Naive thymus-derived CD8-positive, alpha-beta T cell (primary cell): Measurements from ENCODE around the gene KIRREL3. TPM values are rescaled to one million over a fixed set of nuclear protein-coding genes. Genes with fewer than 3 reads are reported as not detected.

Experiments used
- ATAC-seq, 2 donors: fragments of 150-1000 bp; cut with Tn5 transposase in 1 of 2; sonication (Bioruptor Pico), chemical (Tn5 transposase) in 1 of 2; 1 replicate in 1 of 2; 2 replicates in 1 of 2; pipeline ENCODE4 v1.10.0; 2021; ENCODE audit warnings: mild to moderate bottlenecking in 2 of 2, moderate library complexity in 2 of 2
- POLR2A ChIA-PET: fragments of 350-600 bp; sonication (Branson Sonifier 250); formaldehyde crosslinking; loops from one replicate; lab custom pipeline; 2021; ENCODE audit warnings: antibody characterized with exemption; lab: Charles Lee
- DNase-seq, 10 donors: peaks; one replicate each; pipeline versions ENCODE4 v3.0.0 to v3.0.0-alpha.2; 2020 to 2022
- H3K27ac Mint-ChIP-seq, 10 donors: one replicate each; pipeline ENCODE4 v1.8.0; 2020 to 2022; ENCODE audit warnings: mild to moderate bottlenecking in 10 of 10, mixed read lengths in 10 of 10, moderate library complexity in 4 of 10, inconsistent platforms in 1 of 10
- H3K27me3 Mint-ChIP-seq, 5 donors: one replicate each; pipeline ENCODE4 v1.8.0; 2021 to 2022; ENCODE audit warnings: mixed read lengths in 5 of 5
- H3K36me3 Mint-ChIP-seq, 3 donors: one replicate each; pipeline ENCODE4 v1.8.0; 2020 to 2022; ENCODE audit warnings: mixed read lengths in 3 of 3, mild to moderate bottlenecking in 2 of 3, inconsistent platforms in 1 of 3
- H3K4me1 Mint-ChIP-seq, 4 donors: one replicate each; pipeline ENCODE4 v1.8.0; 2021 to 2022; ENCODE audit warnings: mixed read lengths in 4 of 4
- H3K4me3 Mint-ChIP-seq, 10 donors: one replicate each; pipeline ENCODE4 v1.8.0; 2020 to 2022; ENCODE audit warnings: mild to moderate bottlenecking in 10 of 10, mixed read lengths in 10 of 10, moderate library complexity in 6 of 10, inconsistent platforms in 1 of 10
- H3K9me3 Mint-ChIP-seq, 9 donors: one replicate each; pipeline ENCODE4 v1.8.0; 2020 to 2022; ENCODE audit warnings: mixed read lengths in 9 of 9, mild to moderate bottlenecking in 3 of 9, inconsistent platforms in 1 of 9, moderate library complexity in 1 of 9
- polyA plus RNA-seq, 3 donors: library from polyadenylated mRNA; unstranded; fragments of 300-500 nt; fragmentation: Illumina TruSeq; gene quantifications; one replicate each; pipeline ENCODE4 v1.2.3, GENCODE V29; 2021
- total RNA-seq, 8 experiments: library from RNA in 2 of 8; stranded (reverse) in 2 of 8; gene quantifications; one replicate each; pipeline ENCODE4 v1.2.3 and lab custom pipeline; 2021 to 2026

KIRREL3 gene
- total and polyA plus RNA-seq, 5 experiments from 2014 or later = not detected

DNA sequence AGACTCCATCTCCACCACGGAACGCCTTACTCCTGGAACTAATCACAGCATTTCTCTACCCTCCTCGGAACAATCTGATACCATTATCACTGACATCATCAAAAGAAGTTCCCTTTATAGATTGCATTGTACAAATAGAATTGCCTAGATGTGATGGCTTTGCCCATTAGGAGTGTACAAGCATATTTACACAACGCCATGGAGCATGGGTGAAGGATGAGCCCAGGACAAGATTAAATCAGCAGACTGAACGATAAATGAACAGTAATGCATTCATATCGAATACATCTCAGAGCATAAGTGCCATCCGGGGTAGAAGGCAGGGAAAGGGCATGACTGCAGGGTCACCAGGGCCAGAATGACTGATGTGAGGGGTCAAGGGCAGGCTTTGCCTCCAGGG, 57.3 kb downstream of the KIRREL3 start:
- Mint-ChIP-seq H3K27me3 (peaks cover 0 to 10% (median 0%) of the 10 kb centered on the region in 5 donors), H3K4me1 (no peaks in the 10 kb centered on the region), H3K36me3 (no peaks in the 10 kb centered on the region), H3K27ac (no peak overlapping the region), H3K4me3 (no peak overlapping the region), H3K9me3 (no peaks in the 10 kb centered on the region)
- no peak for DNase-seq
- ATAC-seq = no peak
- POLR2A ChIA-PET = no interaction called here

DNA sequence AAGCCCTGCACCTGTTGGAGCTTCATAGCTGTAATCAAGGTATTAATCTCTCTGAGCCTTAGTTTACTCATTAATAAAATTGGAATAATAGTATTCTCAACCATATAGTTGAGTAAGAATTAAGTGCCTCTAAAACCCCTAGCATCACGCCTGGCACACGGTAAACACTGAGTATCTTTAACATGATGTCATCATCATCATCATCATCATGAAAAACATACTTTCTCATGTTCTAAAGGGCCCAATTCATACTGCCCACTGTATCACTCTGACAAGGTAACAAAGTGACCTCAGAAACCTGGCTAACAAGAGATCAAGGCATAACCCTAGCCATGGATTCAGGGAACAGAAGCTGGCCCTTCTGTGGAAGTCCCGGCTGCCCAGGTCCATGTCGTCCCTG, 58.4 kb downstream of the KIRREL3 start:
- H3K4me1 Mint-ChIP-seq = no peaks in the 10 kb centered on the region
- POLR2A ChIA-PET = no interaction called here
- no peaks in the 10 kb centered on the region for H3K36me3 Mint-ChIP-seq
- ATAC-seq (no peak), DNase-seq (no peak)
- no peaks in the 10 kb centered on the region for H3K9me3 Mint-ChIP-seq
- H3K27me3 Mint-ChIP-seq = peaks cover 0 to 10% (median 0%) of the 10 kb centered on the region in 5 donors
- no peak overlapping the region for H3K4me3 Mint-ChIP-seq
- H3K27ac Mint-ChIP-seq = no peak overlapping the region

DNA sequence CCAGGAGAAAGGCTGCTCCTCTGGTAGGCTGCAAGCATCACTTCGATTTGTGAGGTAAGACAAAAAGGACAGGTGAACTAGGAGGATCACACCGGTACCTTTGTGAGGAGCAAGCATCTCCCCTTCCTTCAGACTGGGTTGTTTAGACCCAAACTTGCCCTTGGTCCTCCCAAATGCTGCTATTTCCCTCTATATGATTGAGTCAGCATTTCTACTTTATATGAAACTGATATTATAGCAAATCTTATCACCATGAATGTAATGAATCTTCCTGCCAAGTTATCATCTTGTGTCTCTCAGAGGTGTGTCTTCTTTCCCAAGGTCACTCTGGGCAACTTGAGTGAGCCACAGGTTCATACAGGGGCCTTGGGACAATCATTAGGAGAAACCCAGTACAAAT, 61.0 kb downstream of the KIRREL3 start:
- no peaks in the 10 kb centered on the region for H3K9me3 Mint-ChIP-seq
- DNase-seq (no peak), ATAC-seq (no peak)
- no peak overlapping the region for H3K27ac Mint-ChIP-seq
- peaks cover 0 to 10% (median 0%) of the 10 kb centered on the region in 5 donors for H3K27me3 Mint-ChIP-seq
- no peaks in the 10 kb centered on the region for H3K36me3 Mint-ChIP-seq
- no peak overlapping the region for H3K4me3 Mint-ChIP-seq
- H3K4me1 Mint-ChIP-seq = no peaks in the 10 kb centered on the region
- POLR2A ChIA-PET = no interaction called here

GRCh38 chr11:126938718-126939117, 61.9 kb downstream of the KIRREL3 start:
- no peak overlapping the region for H3K27ac Mint-ChIP-seq
- H3K36me3 Mint-ChIP-seq = no peaks in the 10 kb centered on the region
- no peaks in the 10 kb centered on the region for H3K4me1 Mint-ChIP-seq
- H3K4me3 Mint-ChIP-seq = no peak overlapping the region
- DNase-seq (no peak), ATAC-seq (no peak)
- POLR2A ChIA-PET = no interaction called here
- peaks cover 0 to 9% (median 2%) of the 10 kb centered on the region in 5 donors for H3K27me3 Mint-ChIP-seq
- H3K9me3 Mint-ChIP-seq = peaks cover 0 to 2% (median 0%) of the 10 kb centered on the region in 9 donors

- H3K4me1 Mint-ChIP-seq = no peaks in the 10 kb centered on the region
- no peak overlapping the region for H3K4me3 Mint-ChIP-seq
- POLR2A ChIA-PET = no interaction called here
- H3K27ac Mint-ChIP-seq = no peak overlapping the region
- H3K27me3 Mint-ChIP-seq = peaks cover 3 to 39% (median 23%) of the 10 kb centered on the region in 5 donors
- H3K9me3 Mint-ChIP-seq = peaks cover 0 to 7% (median 0%) of the 10 kb centered on the region in 9 donors
- no peaks in the 10 kb centered on the region for H3K36me3 Mint-ChIP-seq
- ATAC-seq (no peak), DNase-seq (no peak)
These were observed 70.3 kb downstream of the KIRREL3 start for GRCh38 chr11:126930091-126930841.

- POLR2A ChIA-PET = no interaction called here
- DNase-seq (no peak), ATAC-seq (no peak)
- H3K27me3 Mint-ChIP-seq = peaks cover 3 to 41% (median 25%) of the 10 kb centered on the region in 5 donors
- peaks cover 0 to 7% (median 0%) of the 10 kb centered on the region in 9 donors for H3K9me3 Mint-ChIP-seq
- no peaks in the 10 kb centered on the region for H3K4me1 Mint-ChIP-seq
- no peak overlapping the region for H3K4me3 Mint-ChIP-seq
- no peak overlapping the region for H3K27ac Mint-ChIP-seq
- H3K36me3 Mint-ChIP-seq = no peaks in the 10 kb centered on the region
These were observed 71.2 kb downstream of the KIRREL3 start for GRCh38 chr11:126929179-126930061.

DNA sequence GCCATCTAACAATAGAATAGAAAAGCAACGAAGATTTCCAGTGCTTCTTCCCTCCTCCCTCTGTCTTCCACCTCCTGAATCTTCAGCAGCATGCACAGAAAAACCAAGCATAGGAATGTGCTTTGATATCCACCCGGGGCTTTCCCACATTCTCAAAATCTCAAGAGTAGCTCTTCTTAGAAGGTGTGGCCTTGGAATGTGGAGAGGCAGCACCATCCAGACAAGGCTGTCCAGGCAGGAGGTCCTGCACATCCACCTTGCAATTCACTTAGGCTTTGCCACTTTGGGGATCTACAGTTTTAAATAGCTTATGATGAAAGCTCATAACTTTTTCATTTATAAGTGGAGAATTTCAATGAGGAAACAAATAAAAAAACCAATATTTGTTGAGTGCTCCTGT, 72.9 kb downstream of the KIRREL3 start:
- Mint-ChIP-seq H3K36me3 (no peaks in the 10 kb centered on the region), H3K27ac (no peak overlapping the region), H3K27me3 (peaks cover 5 to 51% (median 29%) of the 10 kb centered on the region in 5 donors), H3K9me3 (peaks cover 0 to 3% (median 0%) of the 10 kb centered on the region in 9 donors), H3K4me1 (no peaks in the 10 kb centered on the region), H3K4me3 (no peak overlapping the region)
- POLR2A ChIA-PET = no interaction called here
- DNase-seq = no peak
- ATAC-seq = no peak

DNA sequence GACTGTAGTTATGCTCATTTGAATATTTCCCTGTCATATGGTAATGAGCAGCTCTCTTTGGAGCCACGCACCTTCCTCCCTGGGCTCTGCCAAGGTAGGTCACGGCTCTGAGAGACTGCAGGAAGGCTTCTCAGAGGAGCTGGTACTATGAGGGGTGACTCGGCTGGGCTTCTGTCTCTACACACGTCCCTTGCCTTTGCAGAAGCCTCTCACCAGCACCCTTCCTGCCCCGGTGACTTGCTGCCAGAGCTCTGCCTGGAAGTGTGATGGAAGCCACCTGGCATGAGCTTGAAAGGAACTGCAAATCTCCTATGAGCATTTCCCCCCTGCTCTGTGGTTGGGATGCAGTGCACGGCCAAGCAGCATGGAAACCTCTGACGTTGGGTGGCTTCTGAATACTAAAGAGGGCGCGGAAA, 74.2 kb downstream of the KIRREL3 start:
- Mint-ChIP-seq H3K9me3 (peaks cover 0 to 3% (median 0%) of the 10 kb centered on the region in 9 donors), H3K27me3 (peaks cover 5 to 45% (median 27%) of the 10 kb centered on the region in 5 donors), H3K27ac (no peak overlapping the region), H3K4me3 (no peak overlapping the region), H3K4me1 (no peaks in the 10 kb centered on the region), H3K36me3 (no peaks in the 10 kb centered on the region)
- POLR2A ChIA-PET = no interaction called here
- ATAC-seq = no peak
- no peak for DNase-seq

DNA sequence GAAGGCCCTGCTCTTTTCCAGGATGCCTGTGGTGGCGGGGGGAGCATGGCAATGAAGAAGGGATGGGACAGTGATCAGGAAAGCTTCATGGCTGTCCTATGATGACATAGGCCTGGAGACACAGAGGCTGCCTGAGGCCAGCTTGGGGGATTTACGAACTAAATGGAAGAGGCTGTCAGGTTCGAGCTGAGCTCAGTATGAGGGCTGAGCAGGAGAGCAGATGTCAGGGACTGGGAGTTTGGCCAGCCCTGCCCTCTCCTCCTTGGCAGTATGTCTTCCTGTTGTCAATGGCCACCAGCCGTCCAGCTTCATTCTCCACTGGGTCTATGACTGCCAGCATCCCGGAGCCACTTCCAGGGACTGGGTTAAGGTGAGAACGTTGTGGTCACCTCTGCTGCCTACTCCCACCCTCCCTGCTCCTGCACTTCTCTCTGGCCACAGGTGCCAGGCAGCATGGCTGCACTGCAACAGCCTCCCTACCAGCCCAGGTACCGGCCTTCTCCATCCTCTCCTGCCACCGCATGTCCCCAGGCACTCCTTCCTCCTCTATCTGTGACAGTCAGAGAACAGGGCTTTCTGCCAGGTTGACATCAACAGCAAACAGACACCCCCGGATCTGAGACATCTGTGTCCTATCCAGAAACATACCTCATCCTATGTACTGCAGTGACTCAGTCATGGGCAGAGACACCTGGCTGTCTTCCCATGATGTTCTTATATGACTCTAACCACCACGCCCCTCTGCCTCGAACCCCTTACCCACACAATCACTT, 75.1 kb downstream of the KIRREL3 start:
- H3K27ac Mint-ChIP-seq = no peak overlapping the region
- POLR2A ChIA-PET = no interaction called here
- H3K4me1 Mint-ChIP-seq = no peaks in the 10 kb centered on the region
- no peak overlapping the region for H3K4me3 Mint-ChIP-seq
- H3K36me3 Mint-ChIP-seq = no peaks in the 10 kb centered on the region
- H3K27me3 Mint-ChIP-seq = peaks cover 5 to 39% (median 21%) of the 10 kb centered on the region in 5 donors
- H3K9me3 Mint-ChIP-seq = peaks cover 0 to 3% (median 0%) of the 10 kb centered on the region in 9 donors
- no peak for ATAC-seq
- DNase-seq = no peak

DNA sequence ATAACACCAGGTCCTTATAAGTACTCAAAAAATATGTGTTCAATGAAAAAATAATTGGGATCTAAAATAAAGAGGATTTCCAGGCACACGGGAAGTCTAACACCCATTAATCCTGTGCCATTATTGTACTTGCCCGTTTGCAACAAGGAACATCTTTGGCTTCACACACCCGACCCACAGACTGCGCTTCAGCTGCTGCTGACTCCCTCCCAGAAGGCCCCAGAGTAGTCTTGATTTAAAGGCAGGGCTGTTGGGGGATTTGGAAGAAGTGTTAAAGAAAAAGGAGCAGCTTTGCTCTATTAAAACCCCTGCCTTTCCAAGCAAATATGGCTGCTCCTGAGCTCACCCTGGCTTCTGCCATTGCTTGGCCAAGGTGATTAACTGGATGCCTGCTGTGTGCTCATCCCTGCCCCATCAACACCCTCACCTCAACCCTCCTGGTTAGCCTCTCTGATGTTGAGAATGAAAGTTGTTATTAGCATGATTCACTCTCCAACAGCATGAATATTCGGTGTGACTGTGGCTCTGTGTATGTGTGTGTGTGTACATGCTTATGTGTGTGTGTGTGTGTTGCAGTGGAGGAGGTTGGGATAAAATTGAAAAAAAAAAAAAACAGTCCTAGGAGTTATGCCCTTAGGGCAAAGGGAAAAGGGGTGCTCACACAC, 76.1 kb downstream of the KIRREL3 start:
- POLR2A ChIA-PET = no interaction called here
- Mint-ChIP-seq H3K27ac (no peak overlapping the region), H3K9me3 (peaks cover 0 to 3% (median 0%) of the 10 kb centered on the region in 9 donors), H3K36me3 (no peaks in the 10 kb centered on the region), H3K4me1 (no peaks in the 10 kb centered on the region), H3K27me3 (peaks cover 5 to 35% (median 18%) of the 10 kb centered on the region in 5 donors), H3K4me3 (no peak overlapping the region)
- DNase-seq (no peak), ATAC-seq (no peak)

DNA sequence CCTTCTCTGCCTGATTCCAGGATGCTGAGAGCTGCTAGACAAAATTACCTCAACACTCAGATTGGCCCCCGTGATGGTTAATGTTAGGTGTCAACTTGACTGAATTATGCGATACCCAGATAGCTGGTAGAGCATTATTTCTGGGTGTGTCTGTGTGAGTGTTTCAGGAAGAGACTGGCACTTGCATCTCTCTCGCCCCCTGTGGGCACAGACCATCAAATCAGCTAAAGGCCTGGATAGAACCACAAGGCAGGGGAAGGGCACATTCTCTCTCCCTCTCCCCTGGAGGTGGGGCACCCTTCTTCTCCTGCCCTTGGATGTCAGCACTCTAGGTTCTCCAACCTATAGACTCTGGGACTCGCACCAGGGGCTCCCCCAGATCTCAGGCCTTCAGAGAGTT, 79.7 kb downstream of the KIRREL3 start:
- H3K27me3 Mint-ChIP-seq = peaks cover 3 to 14% (median 9%) of the 10 kb centered on the region in 5 donors
- H3K9me3 Mint-ChIP-seq = peaks cover 0 to 3% (median 0%) of the 10 kb centered on the region in 9 donors
- DNase-seq (no peak), ATAC-seq (no peak)
- H3K27ac Mint-ChIP-seq = no peak overlapping the region
- POLR2A ChIA-PET = no interaction called here
- no peak overlapping the region for H3K4me3 Mint-ChIP-seq
- H3K36me3 Mint-ChIP-seq = no peaks in the 10 kb centered on the region
- H3K4me1 Mint-ChIP-seq = no peaks in the 10 kb centered on the region

GRCh38 chr11:126919147-126919823, 81.3 kb downstream of the KIRREL3 start:
- Mint-ChIP-seq H3K27me3 (peaks cover 3 to 8% (median 4%) of the 10 kb centered on the region in 5 donors), H3K4me1 (no peaks in the 10 kb centered on the region), H3K27ac (no peak overlapping the region), H3K4me3 (no peak overlapping the region), H3K9me3 (peaks cover 0 to 3% (median 0%) of the 10 kb centered on the region in 9 donors), H3K36me3 (no peaks in the 10 kb centered on the region)
- DNase-seq = no peak
- no peak for ATAC-seq
- POLR2A ChIA-PET = no interaction called here
